Omental fat pad (tissue), 4 donors: ENCODE data around the gene EVX1. TPM values are rescaled to one million over a fixed set of nuclear protein-coding genes. Genes with fewer than 3 reads are reported as not detected.

ENCODE experiments used
- ATAC-seq: fragments of 150-250 bp; one replicate; pipeline ENCODE4 v1.9.1; 2016; ENCODE audit warnings: mild to moderate bottlenecking, moderate library complexity; ENCODE audit not compliant: low FRiP score
- DNase-seq: peaks from one replicate; pipeline ENCODE4 v3.0.0-alpha.2; 2019; ENCODE audit warnings: low spot score
- CTCF ChIP-seq, 3 donors: fragments of 450-650 bp; IDR thresholded peaks; one replicate each; pipeline ENCODE4 v1.5.1; 2016 to 2017; ENCODE audit warnings: antibody characterized with exemption in 3 of 3, mild to moderate bottlenecking in 3 of 3, moderate library complexity in 2 of 3
- total RNA-seq, 4 donors: library from RNA; depleted of rRNA; stranded (reverse); fragments of >200 nt; gene quantifications; one replicate each; pipeline ENCODE4 v1.1.0, GENCODE V29; 2016

EVX1 gene
- total RNA-seq, 4 donors from 2014 or later, result not detected

DNA sequence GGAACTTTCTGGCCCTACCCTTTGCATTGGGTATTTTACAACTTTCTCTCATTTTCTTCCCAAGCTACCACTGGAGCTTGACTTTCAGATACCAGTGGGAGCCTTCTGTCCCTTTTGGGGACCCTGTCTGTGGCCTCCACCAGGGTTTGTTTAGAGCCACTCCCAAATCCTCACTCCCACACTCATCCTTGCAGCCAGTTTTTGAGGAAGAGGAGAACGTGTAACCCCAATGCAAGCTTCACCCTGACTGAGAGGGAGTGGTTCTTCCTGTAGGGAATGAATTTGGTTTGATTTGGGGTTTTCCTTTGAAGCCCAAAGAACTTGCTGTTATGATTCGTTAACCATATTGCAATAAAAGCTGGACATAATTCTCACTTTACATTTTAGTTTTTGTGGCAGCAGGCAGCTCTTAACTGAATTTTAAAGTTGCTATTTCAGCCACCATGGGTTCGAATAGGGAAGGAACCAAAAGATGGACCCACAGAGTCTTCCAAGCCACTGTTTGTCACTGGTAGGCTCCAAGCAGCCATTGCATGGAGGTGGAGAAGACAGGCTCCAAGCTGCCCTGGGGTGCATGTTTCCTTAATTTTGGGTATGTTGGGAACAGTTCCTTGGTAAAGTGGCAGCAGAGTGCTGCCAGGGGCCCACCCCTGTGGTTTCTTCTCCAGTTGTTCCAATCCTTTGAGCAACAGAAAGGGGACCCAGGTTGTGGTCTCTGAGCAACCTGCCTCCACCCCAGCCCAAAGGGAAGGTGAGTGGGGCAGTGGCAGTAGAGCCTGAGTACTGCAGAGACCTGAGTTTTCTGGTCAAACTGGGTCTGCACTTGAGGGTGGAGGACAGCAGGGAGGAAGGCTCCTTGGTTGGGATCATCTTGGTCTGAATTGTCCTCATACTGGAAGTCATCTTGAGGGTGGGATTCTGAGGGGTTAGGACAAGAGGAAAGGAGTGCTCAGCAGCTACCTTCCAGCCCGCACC is 5.1 kb downstream of the EVX1 start:
- no peak for DNase-seq
- no peak for TF ChIP-seq CTCF (IDR thresholded peaks at IDR 0.05)
- no peak for ATAC-seq

- DNase-seq (no peak), ATAC-seq (no peak)
- TF ChIP-seq CTCF (IDR thresholded peaks at IDR 0.05), result no peak
Measured at GRCh38 chr7:27248427-27248806, 5.8 kb downstream of the EVX1 start.

DNA sequence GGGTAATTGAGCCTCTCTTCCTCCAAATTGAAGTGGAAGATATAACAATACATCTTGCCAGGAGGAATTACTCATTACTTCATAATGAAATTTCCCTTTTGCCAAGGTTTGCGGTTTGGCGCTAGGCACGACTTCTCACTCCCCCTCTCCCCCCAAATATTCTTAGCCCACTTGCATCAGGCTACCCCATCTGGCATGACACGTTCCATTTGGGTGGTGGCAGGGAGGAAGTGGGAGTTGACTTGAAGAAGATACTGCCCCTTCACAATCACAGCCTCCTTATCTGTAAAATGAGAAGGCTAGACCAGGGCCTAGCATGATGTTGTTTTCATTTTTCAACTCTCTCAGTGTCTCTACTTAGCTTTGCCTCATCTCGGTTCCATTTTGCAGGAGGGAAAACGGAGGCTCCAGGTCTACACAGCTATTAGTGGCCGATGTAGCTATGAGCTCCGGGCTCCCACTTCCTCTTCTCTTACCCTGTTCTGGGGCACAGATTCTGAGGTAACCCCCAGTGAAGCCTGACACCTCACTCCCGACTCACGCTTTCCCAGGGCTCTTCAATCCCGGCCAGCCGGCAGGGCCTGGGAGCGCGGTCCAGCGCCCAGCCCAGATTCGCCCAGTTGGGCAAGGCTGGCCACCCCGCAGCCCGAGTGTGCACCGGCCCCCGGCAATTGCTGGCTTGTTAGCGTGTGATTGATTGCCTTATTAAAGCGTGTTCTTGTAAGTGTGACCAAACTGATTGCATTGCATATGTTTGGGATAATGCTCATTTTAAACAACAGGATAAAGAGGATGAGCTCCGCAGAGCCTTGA is 6.5 kb downstream of the EVX1 start:
- no peak for TF ChIP-seq CTCF (IDR thresholded peaks at IDR 0.05)
- ATAC-seq, result no peak
- no peak for DNase-seq

DNA sequence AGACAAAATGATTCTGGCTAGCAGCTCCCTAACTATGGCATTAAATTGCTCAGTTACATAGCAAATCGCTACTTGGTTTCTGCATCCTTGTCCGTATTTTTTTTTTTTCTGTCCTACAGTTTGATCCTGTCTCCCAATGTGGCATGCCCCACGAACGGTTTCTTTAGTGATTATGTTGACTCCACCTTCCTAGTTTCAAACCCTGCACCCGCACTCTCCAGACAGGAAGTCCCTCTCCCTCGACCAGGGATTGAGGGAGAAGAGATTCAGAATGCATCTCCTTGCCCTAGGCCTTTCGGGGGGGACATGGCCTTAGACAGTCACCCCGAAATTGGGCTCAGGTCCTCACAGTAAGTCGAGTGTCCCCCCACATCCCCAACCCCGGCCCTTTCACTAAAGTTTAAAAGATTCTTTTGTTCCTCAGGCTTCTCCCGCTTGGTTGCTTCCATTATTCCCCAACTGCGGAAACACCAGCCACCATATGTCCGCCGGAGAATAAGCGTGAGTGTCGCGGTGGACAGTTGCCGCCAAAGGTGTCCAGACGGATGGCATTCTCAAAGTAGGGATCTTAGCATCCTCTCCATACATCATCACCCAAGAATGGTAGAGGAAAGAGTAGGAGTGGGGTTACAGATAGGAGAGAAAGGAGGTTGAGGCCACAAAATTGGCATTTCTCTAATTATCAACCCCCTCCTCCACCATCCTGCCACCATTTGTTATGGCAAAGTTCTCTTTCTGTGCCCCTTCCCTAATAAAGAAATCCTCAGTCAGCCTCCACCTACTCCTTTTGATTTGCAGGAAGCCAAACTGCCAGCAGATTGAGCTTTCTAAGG is 7.3 kb downstream of the EVX1 start:
- DNase-seq (no peak), ATAC-seq (no peak)
- TF ChIP-seq CTCF (IDR thresholded peaks at IDR 0.05), result no peak

DNA sequence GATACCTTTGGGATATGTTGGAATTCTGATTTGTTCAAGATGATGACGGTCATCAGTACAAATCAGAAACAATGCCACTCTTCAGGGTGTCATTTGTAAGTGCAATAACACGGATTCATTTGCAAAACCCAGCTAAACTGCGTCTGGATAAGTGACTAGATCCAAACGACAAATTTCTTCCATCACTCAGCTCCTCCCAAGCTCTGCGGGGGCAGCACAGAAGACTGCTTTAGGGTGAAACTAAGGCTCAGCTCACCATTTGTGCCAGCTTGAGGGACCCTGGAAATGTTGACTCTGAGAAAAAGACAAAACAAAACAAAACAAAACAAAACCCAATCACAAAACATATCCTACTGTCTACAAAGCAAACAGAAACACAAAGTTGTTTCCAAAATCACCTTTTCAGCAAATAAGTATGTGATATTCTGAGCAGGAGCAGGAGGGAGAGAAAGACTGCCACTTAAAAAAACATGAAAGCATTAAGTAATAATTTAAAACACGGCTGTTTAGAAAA is 8.0 kb downstream of the EVX1 start:
- no peak for TF ChIP-seq CTCF (IDR thresholded peaks at IDR 0.05)
- DNase-seq (no peak), ATAC-seq (no peak)

GRCh38 chr7:27251136-27251651 is 8.6 kb downstream of the EVX1 start:
- DNase-seq (no peak), ATAC-seq (no peak)
- TF ChIP-seq CTCF (IDR thresholded peaks at IDR 0.05), result no peak
